HG02884 (cell line): ENCODE results near the gene ABHD4.
A peak's percentile ranks its signal among the peaks of the same experiment; 100 is the strongest.
"Not testable (repeated sequence)": the region's sequence is repeated elsewhere in the genome, so short reads cannot be mapped to it uniquely, and the experiment has no call there.

Experiments used
- ATAC-seq: cut with Tn5 transposase; IDR thresholded peaks from one replicate; pipeline ENCODE4 v1.9.1; 2021; ENCODE audit warnings: mild to moderate bottlenecking, moderate library complexity; ENCODE audit not compliant: unreplicated experiment

Gene ABHD4

GRCh38 chr14:22598099-22598895, at the start of gene ABHD4:
Gene ABHD4 (plus strand): TSS chr14:22598300. CDS start chr14:22598307, 7 bp downstream.
- peak; percentile 67 for ATAC-seq

GRCh38 chr14:22549324-22549962, 48.7 kb upstream of the ABHD4 start:
- ATAC-seq, result no peak

GRCh38 chr14:22549981-22550673, 48.0 kb upstream of the ABHD4 start:
- ATAC-seq, result peak; percentile 70

GRCh38 chr14:22551605-22551997, 46.5 kb upstream of the ABHD4 start:
- ATAC-seq, result no peak

GRCh38 chr14:22552001-22552826, 45.9 kb upstream of the ABHD4 start:
- no peak for ATAC-seq

GRCh38 chr14:22552827-22553076, 45.3 kb upstream of the ABHD4 start:
- no peak for ATAC-seq

GRCh38 chr14:22553445-22553844, 44.7 kb upstream of the ABHD4 start:
- no peak for ATAC-seq

GRCh38 chr14:22553861-22554497, 44.1 kb upstream of the ABHD4 start:
- ATAC-seq, result not testable (repeated sequence)

GRCh38 chr14:22554498-22555383, 43.4 kb upstream of the ABHD4 start:
- no peak for ATAC-seq

- ATAC-seq, result no peak
These were observed 42.6 kb upstream of the ABHD4 start for GRCh38 chr14:22555384-22556011.

- ATAC-seq, result peak; percentile 72
These were observed 41.8 kb upstream of the ABHD4 start for GRCh38 chr14:22556021-22556989.

- ATAC-seq, result no peak
These were observed 41.0 kb upstream of the ABHD4 start for GRCh38 chr14:22556990-22557623.

- no peak for ATAC-seq
These were observed 40.3 kb upstream of the ABHD4 start for GRCh38 chr14:22557846-22558220.

GRCh38 chr14:22558221-22558913, 39.7 kb upstream of the ABHD4 start:
- ATAC-seq, result no peak

- no peak for ATAC-seq
These were observed 39.1 kb upstream of the ABHD4 start for GRCh38 chr14:22559041-22559440.

GRCh38 chr14:22560662-22561365, 37.3 kb upstream of the ABHD4 start:
- no peak for ATAC-seq

- ATAC-seq, result no peak
These were observed 36.8 kb upstream of the ABHD4 start for GRCh38 chr14:22561366-22561660.
